IPS-NIHi7 (cell line): ENCODE results near the gene EPC1.
"Not testable (repeated sequence)": the region's sequence is repeated elsewhere in the genome, so short reads cannot be mapped to it uniquely, and the experiment has no call there.

Source experiments
- DNase-seq: peaks from one replicate; pipeline ENCODE4 v3.0.0; 2012; ENCODE audit warnings: mixed read lengths; ENCODE audit errors: extremely low spot score

The EPC1 gene, protein sequence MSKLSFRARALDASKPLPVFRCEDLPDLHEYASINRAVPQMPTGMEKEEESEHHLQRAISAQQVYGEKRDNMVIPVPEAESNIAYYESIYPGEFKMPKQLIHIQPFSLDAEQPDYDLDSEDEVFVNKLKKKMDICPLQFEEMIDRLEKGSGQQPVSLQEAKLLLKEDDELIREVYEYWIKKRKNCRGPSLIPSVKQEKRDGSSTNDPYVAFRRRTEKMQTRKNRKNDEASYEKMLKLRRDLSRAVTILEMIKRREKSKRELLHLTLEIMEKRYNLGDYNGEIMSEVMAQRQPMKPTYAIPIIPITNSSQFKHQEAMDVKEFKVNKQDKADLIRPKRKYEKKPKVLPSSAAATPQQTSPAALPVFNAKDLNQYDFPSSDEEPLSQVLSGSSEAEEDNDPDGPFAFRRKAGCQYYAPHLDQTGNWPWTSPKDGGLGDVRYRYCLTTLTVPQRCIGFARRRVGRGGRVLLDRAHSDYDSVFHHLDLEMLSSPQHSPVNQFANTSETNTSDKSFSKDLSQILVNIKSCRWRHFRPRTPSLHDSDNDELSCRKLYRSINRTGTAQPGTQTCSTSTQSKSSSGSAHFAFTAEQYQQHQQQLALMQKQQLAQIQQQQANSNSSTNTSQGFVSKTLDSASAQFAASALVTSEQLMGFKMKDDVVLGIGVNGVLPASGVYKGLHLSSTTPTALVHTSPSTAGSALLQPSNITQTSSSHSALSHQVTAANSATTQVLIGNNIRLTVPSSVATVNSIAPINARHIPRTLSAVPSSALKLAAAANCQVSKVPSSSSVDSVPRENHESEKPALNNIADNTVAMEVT

DNA sequence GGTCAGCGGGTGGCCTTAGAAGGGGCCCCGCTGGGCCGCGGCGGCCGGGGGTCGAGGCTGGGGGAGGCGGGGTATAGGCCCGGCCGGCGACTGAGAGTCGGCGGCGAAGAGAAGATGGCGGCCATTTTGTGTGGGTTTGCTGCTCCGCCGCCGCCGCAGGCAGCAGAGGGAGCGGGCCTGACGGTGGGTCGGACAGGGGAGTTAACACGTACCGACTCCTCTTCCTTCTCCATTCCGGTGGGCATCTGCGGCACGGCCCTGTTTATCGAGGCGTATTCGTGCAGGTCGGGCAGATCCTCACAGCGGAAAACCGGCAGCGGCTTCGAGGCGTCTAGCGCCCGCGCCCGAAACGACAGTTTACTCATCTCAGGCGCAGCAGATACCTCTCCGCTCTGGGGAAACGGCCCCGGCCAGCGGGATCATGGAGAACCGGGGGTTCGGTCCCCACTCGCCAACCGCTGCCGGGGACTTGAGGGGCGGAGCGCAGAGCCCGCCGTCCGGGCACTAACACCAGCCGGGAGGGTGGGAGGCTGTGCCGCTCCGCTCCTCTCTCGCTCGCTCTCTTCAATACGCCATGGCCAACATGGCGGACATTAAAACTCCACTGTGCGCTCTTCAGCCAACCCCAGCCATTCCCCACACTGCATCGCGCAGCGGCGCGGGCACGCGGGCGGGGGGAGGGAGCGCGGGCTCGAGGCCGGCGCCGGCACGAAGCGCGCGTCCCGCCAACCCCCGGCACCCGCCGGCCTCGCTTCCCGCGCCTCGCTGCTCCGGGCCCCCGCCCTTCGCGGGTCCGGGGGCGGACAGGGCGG is at the start of gene EPC1:
EPC1 (minus strand) TSS at position 608 of the 812 bp plus-strand sequence; CDS start at position 365, 243 bp downstream.
- DNase-seq = peak; percentile 92

DNA sequence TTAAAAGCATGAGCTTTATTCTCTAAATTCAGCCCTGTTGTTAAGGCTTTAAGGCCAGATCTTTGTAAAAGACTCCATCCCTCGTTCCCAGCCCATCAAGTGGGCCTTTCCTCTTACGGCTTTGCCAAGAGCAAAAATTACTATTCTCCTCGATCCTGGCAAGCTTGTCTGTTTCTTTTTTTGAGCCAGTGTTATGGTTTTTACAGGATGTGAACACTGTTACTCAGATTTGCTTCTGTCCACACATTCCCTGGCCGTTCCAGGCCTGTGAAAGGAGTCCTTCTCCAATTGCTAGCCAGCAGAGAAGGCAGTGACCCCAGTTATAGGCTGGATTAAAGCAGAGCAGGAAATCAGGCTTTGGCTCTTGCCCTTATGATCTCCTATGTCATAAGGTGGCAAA is 47.0 kb upstream of the EPC1 start:
- no peak for DNase-seq

DNA sequence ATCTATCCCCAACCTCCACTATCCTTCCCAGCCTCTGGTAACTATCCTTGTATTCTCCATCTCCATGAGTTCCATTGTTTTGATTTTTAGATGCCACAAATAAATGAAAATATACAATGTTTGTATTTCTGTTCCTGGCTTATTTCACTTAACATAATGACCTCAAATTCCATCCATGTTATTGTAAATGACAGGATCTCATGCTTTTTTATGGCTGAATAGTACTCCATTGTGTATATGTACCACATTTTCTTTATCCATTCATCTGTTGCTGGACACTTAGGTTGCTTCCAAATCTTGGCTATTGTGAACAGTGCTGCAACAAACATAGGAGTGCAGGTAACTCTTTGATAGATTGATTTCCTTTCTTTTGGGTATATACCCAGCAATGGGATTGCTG is 45.3 kb upstream of the EPC1 start:
- not testable (repeated sequence) for DNase-seq

DNA sequence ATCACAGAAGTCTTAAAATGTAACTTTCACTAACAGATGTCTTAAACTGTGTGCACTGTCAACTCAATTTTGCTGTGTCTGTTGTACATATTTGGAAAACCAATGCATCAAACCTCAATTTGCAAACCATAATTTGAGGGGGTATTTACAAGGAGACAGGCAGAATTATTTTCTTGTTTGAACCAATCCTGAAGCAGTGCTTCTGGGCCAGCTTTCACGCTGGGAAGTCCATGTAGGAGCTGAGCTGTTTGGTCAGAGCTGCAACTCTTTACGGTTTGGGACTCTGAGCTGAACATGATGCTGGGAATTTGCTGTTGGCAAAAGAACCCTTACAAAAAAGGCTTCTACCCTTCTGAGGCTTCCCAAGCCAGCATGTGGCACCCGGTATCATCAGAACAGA is 43.2 kb upstream of the EPC1 start:
- no peak for DNase-seq

DNA sequence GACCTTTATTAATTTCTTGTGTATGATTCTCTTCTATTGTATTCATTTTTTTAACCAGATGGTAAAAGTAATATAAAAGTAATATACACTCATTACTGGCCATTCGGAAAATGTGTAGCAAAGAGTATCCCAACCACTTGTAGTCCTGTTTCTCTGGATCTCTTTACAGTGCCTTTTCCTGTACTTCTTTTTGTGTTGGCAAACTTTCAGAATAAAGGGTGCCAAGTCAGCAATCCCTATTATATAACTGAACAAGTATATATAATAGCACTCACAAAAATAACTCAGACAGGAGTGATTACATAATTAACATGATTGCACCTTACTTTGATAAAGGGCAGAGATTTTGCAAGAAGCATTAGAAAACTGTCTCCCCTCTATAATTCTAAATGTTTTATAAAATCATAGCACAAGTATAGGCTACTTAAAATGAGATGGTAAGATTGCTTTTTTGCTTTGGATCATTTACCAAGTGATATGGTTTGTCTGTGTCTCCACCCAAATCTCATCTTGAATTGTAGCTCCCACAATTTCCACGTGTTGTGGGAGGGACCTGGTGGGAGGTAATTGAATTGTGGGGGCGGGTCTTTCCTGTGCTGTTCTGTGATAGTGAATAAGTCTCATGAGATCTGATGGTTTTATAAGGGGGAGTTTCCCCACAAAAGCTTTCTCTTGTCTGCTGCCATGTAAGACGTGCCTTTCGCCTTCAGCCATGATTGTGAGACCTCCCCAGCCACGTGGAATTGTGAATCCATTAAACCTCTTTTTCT is 41.5 kb upstream of the EPC1 start:
- no peak for DNase-seq

DNA sequence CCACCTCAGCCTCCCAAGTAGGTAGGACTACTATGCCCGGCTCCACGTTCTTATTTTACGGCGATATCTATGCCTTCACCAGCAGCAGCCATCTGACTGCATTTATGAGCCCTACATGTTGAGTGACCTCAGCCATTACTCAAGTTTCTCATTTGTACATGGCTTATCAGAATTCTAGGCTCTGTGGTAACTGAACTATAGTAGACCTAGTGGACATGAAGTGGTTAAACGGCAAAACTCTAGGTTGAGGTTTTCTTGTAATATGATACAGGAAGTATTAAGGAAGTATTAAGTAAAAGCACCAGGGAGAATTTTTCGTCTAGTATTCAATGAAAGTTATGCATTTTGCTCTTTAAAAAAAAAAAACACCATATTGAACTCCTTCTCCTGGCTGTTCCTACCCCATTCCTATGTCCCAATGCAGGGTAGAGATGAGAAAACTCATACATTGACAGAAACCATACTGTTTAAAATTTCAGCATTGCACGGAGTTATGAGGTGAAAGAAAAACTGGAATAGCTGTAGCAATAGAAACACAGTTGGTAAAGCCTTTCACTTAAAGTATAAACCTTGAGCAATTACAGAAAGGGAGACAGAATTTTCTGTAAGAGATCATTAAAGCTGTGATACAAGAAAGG is 39.8 kb upstream of the EPC1 start:
- no peak for DNase-seq

DNA sequence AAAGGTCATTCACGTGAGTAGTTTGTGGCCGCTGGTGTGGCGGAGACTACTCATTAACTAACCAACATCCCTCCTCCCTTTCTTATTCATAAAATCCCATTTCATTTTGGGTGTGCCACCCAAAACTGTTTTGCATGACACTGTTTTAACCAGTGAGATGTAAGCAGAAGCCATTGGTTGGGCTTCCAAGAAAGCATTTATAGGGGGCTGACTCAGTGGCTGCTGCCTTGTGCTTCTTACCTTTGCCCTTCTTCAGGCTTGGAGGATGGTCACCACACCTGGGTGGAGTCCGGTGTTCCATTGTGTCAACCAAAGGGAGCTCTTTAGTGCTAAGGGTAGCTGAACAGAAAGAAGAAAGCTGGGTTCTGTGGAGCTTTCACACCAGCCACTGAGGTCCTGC is 37.2 kb upstream of the EPC1 start:
- DNase-seq = no peak

DNA sequence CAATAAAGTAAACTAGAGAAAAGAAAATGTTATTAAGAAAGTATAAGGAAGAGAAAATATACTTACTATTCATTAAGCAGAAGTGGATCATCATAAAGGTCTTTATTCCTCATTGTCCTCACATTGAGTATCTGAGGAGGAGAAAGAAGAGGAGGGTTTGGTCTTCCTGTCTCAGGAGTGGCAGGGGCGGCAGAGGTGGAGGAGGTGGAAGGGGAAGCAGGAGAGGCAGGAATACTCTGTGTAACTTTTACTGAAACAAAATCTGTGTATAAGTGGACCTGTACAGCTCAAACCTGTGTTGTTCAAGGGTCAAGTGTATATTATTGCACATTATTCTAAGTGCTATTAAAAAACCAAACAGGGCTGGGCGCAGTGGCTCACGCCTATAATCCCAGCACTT is 34.2 kb upstream of the EPC1 start:
- no peak for DNase-seq

DNA sequence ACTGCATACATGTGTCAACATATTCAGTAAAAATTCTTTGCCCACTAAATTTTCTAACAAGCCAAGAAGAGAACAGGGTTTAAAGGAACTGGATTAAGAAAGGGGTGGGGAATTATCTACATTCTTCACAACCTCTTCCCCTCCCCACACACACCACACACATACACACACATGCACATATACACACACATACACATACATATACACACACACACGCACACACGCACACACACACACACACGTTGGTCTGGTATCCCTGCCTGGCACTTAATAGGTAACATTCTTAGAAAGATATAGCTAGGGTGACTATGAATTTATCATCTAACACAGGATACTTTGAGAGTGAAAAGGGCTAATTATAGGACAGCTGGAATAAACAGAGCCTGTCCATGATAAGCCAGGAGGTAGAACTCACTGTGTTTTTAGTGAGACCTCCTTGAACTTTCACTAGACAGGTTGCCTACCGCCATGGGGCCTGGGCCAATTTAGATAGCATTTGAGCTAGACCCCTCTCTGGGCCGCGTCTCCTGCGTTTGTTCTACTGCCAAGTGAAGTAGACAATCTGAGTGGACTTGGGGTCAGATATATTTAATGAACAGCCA is 33.1 kb upstream of the EPC1 start:
- DNase-seq = no peak

DNA sequence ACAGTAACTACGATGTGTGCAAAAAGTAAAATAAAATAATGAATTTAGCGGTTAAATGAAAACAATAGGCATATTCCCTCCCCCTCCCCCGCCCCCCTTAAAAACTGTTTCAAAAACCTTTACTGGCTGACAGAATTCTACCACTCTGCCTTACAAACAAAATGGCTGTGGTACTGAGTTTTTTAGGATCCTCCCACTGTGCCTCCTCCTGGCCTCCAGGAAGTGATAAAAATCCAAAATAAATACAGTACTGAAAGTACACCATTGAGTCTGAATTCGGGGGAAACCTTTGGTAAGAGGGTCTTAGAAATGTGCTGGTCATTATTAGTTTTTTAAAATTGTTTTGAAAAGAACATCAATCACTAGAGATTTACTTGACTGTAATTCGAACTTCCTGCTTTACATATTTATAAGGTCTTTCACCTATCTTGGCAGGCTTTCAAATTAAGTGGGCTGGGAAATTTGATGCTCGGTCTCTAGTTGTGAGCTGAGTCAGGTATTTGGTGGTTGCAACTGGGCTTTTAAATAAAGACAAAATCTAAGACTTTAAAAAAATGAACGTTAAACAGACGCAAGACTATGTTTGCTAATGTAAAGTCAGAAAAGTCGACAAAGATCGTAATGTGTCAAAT is 32.5 kb upstream of the EPC1 start:
- DNase-seq = peak; percentile 37

DNA sequence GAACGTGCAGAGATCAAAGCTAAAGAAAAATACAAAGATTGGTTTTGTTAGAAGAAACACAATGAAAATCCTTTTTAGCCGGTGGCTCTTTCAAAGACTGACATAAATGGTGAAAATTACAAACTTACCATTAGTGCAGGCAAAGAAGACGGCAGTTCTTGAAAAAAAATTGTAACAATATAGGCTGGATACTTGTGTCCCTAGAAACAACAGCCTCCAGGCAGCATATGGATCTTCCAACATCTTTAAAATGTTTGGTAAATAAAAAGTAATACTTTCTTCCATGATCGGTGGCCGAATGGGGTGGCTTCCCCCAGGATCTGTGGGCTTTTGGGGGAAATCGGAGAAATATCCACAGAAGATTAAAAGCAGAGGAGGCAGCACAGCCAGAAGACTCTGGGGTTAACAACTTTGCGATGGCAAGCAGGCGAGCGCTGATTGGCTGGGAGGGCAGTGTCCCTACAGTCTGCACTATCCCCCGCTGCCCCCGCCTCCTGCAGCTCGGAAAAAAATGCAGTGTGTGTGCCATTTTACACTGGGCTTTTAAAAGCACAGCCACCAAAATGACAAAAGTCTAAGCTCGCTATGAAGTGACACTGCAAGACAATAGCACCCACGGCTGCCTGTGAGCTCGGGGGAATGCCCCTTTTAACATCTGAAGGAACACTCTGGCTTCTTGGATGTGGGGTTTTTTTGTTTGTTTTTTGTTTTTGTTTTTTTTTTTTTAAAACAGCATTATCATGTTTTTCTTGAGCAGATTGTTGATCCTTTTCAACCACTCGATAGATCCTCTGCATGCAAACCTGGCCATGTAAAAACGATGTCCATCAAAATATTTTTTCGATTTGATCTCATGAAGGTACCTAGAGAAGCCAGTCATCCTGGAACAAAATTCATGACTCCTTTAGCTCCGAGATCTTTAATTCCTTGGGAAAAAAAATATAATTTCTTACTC is 31.7 kb upstream of the EPC1 start:
- DNase-seq = peak; percentile 89

DNA sequence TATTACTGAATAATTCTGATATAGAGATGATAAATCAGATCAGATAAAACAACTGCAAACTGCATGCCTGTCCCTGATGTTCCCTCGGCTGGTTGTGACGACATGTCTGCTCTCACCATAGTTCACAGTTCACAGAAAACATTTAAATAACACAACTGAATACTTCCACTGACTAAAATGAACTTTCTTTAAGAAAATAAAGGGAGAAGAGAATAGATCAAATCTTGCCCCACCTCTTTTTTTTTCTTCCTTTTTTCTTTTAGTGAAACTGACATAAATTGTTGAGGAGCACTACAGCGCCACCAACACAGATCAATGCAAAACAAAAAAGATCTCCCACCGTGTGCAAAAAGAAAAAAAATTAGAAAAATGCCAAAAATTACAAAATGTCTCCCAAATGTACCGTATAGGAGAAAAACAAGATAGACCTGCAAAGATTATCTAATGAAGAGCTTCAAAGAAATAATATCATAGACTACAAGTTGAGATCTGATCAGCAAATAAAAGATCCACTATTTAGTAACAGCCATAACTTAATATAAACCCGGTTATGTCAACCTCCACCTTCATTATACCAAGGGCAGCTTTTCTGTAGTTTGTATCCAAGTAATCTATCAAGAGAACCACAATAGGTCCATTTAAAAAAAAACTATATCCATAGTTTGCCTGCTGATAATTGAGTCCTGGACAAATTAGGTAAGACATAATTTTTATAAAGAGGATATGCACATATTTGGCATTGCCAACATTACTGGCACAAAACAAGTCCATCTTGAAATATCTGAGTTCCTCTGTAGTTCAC is 30.7 kb upstream of the EPC1 start:
- no peak for DNase-seq

DNA sequence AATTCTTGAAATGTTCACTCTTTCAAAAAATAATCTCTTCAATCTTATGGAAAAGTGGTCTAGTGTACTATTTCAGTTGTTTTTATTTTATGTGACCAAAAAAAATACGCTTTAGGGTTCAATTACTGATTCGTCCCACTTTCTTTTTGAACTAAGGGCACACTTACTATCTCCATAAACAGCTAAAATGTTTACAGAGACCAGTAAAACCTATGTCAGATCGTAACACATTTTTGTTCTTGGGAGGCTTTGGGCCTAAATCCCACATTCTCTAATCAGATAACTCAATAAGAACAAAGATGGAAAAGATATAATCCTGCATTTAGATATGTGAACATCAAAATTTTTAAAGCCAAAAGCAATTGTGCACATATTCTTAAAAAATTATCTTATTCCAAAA is 29.8 kb upstream of the EPC1 start:
- DNase-seq = no peak

DNA sequence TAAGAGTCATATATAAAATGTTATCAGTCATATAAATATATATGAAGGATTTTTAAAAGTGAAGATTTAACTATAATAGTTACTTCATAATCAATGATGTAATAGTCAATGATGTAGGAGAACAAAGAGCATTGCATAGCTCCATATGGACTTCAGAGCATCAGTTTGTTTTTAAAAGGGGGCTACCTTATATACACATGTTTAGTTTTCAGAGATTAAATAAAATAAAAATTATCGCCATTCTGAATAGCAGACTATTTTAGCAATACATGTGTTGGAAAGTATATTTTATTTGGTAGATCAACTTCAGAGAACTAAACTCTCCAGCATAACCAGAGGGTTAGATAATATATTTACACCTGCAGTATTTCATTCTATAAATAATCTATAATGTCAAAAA is 29.1 kb upstream of the EPC1 start:
- no peak for DNase-seq

DNA sequence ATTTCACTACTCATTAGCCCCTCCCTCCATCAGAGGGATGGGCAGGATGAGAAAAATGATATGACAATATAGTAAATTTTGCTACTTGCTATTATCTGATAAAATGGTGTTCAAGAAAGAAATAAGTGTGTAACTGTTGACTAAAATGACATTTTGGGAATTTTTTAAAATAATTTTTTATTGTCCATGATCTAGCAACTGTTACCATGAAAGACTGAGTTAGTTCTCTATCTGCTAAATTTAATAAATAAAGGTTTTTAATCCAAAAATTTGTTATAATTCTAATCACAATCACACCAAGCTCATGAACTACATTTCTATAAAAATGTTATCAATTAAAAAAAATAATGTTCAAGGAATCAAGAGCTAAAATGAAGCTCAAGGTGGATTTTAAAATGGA is 28.7 kb upstream of the EPC1 start:
- DNase-seq = no peak

DNA sequence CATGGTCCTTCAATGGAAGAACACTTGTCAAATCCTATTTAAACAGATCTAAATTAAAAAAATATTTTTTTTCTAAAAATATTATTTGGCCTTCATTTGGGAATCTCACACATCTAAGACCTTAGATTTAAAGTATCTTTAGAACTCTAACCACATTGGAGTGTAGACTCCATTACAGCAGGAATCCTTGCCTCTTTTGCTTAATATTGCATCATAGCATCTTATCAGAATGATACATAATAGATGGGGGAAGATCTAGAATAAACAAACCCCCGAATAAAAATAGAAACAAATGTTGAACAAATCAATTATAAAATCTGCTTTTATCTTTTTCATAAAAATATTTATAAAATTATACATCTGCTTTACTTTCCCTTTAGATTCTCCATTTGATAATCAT is 27.6 kb upstream of the EPC1 start:
- no peak for DNase-seq

DNA sequence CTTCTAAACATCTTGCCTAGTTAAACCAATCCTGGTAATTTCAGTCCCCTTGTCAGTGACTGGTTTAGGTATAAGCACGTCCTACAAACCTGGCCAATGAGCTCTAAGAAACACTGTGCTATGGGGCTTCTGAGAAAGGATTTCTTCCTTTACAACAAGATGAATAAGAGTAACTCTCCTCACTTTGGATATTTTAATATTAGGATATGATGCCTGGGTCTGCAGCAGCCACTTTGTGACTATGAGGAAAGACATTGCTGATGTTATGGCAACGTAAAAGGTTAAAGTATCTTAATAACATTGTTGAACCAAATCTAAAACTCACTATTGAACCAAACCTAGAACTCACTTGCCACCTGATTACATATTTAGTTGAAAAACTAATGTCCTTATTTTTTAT is 26.5 kb upstream of the EPC1 start:
- no peak for DNase-seq

DNA sequence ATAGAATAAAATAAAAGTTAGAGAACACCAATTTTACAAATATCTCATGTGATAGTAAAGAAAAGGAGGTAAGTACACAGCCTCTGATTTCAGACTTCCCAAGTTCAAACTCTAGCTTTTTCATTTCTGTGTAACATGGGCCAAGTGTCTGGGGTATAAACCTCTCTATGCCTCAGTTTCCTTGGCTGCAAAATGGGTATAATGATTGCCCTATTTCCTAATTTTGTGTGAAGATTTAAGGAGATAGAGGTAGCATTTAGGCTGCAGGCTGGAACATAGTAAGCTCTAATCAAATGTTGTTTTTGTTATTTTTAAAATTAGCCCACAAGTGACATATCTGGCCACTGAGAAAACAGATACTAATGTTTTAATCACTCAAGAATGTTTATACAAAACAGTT is 26.1 kb upstream of the EPC1 start:
- no peak for DNase-seq
